ENCODE results near the gene PTCH1.

PTCH1 gene

DNA sequence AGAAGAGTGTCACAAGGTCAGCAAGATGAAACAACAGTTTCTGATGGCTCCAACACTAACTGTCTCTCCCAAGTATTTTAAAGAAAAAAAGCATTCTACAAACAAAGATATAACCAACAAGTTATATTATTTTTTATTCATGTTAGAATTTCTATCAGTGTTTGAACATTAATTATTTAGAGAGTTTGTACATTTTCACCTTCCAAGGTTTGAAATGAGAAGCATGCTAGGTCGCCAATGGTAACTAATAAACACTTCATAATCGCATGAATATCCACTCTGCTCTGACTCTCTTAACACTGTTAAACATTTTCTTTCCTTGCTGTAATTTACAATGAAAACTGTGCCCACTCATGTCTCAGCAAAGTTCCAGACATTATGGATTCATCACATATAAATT, 73.5 kb downstream of the PTCH1 start:
- Histone ChIP-seq H2BK5ac (ENCODE audit: low read depth, low read length, poor library complexity) (no peak overlapping the region), H2AFZ (ENCODE audit: insufficient read depth, low read length, poor library complexity) (no peak overlapping the region)

DNA sequence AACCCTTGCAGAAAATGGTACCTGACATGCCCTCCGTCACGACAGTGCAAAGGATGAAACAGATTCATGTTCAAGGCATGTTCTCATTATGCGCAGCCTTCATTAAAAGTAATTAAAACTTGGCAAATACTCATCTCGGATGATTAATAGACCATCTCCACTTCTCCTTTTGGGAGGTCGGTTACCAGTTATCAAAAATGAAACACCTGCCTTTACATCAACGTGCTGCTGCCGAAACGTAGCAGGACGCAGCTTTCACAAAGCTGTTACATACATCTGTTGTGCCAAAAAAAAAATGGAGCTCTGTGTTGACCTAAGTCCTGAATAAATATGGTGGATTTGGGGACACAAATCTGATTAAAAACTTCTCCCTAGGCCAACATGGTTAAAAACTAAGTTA, 75.7 kb downstream of the PTCH1 start:
- WGBS (ENCODE audit: extremely low coverage, insufficient coverage, insufficient read length) = no CpG with 5 or more reads among the region's 9 CpGs
- Histone ChIP-seq H3K18ac (ENCODE audit: low read length) (no peak overlapping the region), H3K79me2 (ENCODE audit: control insufficient read depth, insufficient read depth, low read length, poor library complexity) (no peaks in the 10 kb centered on the region)

More for the DNA sequence above, 73.5 kb downstream of the PTCH1 start:
- H3K9ac ChIP-seq (ENCODE audit: low read length) = no peak overlapping the region
- no peak overlapping the region for H2BK120ac ChIP-seq (ENCODE audit: insufficient read depth, low read length, poor library complexity)
- H4K12ac ChIP-seq (ENCODE audit: low read depth, low read length) = no peak overlapping the region
- H4K8ac ChIP-seq (ENCODE audit: low read depth, low read length) = no peak overlapping the region
- H3K9me3 ChIP-seq (ENCODE audit: insufficient read depth, low read depth, low read length) = peaks cover 6% of the 10 kb centered on the region
- H3K27me3 ChIP-seq (ENCODE audit: insufficient read depth, low read length) = no peaks in the 10 kb centered on the region
- peaks cover 7% of the 10 kb centered on the region for H3K79me1 ChIP-seq (ENCODE audit: low read length)
- no peaks in the 10 kb centered on the region for H3K79me2 ChIP-seq (ENCODE audit: control insufficient read depth, insufficient read depth, low read length, poor library complexity)
- no peak overlapping the region for H3K23ac ChIP-seq (ENCODE audit: low read length)
- no peak overlapping the region for H3K4me3 ChIP-seq (ENCODE audit: low read depth, low read length)
- H4K91ac ChIP-seq (ENCODE audit: low read depth, low read length) = no peak overlapping the region
- no peak overlapping the region for H3K14ac ChIP-seq (ENCODE audit: low read length)
- peaks cover 9% of the 10 kb centered on the region in 2 experiments for H3K4me1 ChIP-seq (ENCODE audit: control insufficient read depth in 1 of 2, insufficient read depth in 2 of 2, low read length in 2 of 2)
- no peak overlapping the region for H3K27ac ChIP-seq (ENCODE audit: low read depth, low read length)
- no peak overlapping the region for H2BK12ac ChIP-seq (ENCODE audit: low read length)
- no peak overlapping the region for H3K18ac ChIP-seq (ENCODE audit: low read length)
- H2AK5ac ChIP-seq (ENCODE audit: low read length) = no peak overlapping the region
- no peak overlapping the region for H3K4ac ChIP-seq (ENCODE audit: low read depth, low read length)
- peaks cover 38 to 40% of the 10 kb centered on the region in 2 experiments for H3K36me3 ChIP-seq (ENCODE audit: control insufficient read depth in 1 of 2, insufficient read depth in 2 of 2, low read length in 2 of 2)
- WGBS (ENCODE audit: extremely low coverage, insufficient coverage, insufficient read length) = no CpG with 5 or more reads among the region's 2 CpGs
- no peak overlapping the region for H3K4me2 ChIP-seq (ENCODE audit: low read length)
- DNase-seq = no peak

DNA sequence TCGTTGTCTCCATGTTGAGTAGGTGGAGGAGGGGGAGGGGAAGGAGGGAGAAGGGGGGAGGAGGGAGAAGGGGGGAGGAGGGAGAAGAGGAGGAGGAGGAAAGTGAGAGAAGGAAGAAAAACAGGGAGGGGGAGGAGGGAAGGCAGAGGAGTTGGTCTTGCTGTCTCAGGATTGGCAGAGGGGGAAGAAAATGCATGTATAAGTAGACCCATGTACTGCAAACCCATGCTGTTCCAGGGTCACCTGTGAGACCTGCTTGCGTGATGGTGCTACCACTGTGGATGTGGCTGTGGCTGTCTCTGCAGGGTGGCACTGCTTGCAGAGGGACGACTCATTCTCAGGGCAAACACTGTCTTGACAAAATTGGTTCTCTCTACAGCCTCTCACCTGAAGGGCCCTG, 76.3 kb downstream of the PTCH1 start:
- DNase-seq = no peak
- Histone ChIP-seq H3K14ac (ENCODE audit: low read length) (no peak overlapping the region), H3K27me3 (ENCODE audit: insufficient read depth, low read length) (no peaks in the 10 kb centered on the region), H3K9me3 (ENCODE audit: insufficient read depth, low read depth, low read length) (peaks cover 2% of the 10 kb centered on the region), H2BK12ac (ENCODE audit: low read length) (no peak overlapping the region), H4K12ac (ENCODE audit: low read depth, low read length) (no peak overlapping the region), H4K91ac (ENCODE audit: low read depth, low read length) (no peak overlapping the region), H3K36me3 (ENCODE audit: control insufficient read depth in 1 of 2, insufficient read depth in 2 of 2, low read length in 2 of 2) (peaks cover 15 to 17% of the 10 kb centered on the region in 2 experiments), H3K27ac (ENCODE audit: low read depth, low read length) (no peak overlapping the region), H2BK120ac (ENCODE audit: insufficient read depth, low read length, poor library complexity) (no peak overlapping the region), H3K9ac (ENCODE audit: low read length) (no peak overlapping the region), H2AFZ (ENCODE audit: insufficient read depth, low read length, poor library complexity) (no peak overlapping the region), H3K79me1 (ENCODE audit: low read length) (no peaks in the 10 kb centered on the region), H3K23ac (ENCODE audit: low read length) (no peak overlapping the region), H2AK5ac (ENCODE audit: low read length) (no peak overlapping the region), H4K8ac (ENCODE audit: low read depth, low read length) (no peak overlapping the region), H3K4me3 (ENCODE audit: low read depth, low read length) (no peak overlapping the region), H3K4me1 (ENCODE audit: control insufficient read depth in 1 of 2, insufficient read depth in 2 of 2, low read length in 2 of 2) (no peaks in the 10 kb centered on the region), H3K18ac (ENCODE audit: low read length) (no peak overlapping the region), H3K79me2 (ENCODE audit: control insufficient read depth, insufficient read depth, low read length, poor library complexity) (no peaks in the 10 kb centered on the region), H3K4me2 (ENCODE audit: low read length) (no peak overlapping the region), H2BK5ac (ENCODE audit: low read depth, low read length, poor library complexity) (no peak overlapping the region), H3K4ac (ENCODE audit: low read depth, low read length) (no peak overlapping the region)
- no CpG with 5 or more reads among the region's 3 CpGs for WGBS (ENCODE audit: extremely low coverage, insufficient coverage, insufficient read length)

More for the DNA sequence above, 75.7 kb downstream of the PTCH1 start:
- H3K4ac ChIP-seq (ENCODE audit: low read depth, low read length) = no peak overlapping the region
- no peak overlapping the region for H2AFZ ChIP-seq (ENCODE audit: insufficient read depth, low read length, poor library complexity)
- no peak overlapping the region for H3K9ac ChIP-seq (ENCODE audit: low read length)
- H3K4me1 ChIP-seq (ENCODE audit: control insufficient read depth in 1 of 2, insufficient read depth in 2 of 2, low read length in 2 of 2) = no peaks in the 10 kb centered on the region
- no peak overlapping the region for H3K14ac ChIP-seq (ENCODE audit: low read length)
- H2BK12ac ChIP-seq (ENCODE audit: low read length) = no peak overlapping the region
- peaks cover 20 to 21% of the 10 kb centered on the region in 2 experiments for H3K36me3 ChIP-seq (ENCODE audit: control insufficient read depth in 1 of 2, insufficient read depth in 2 of 2, low read length in 2 of 2)
- H2BK120ac ChIP-seq (ENCODE audit: insufficient read depth, low read length, poor library complexity) = no peak overlapping the region
- H2BK5ac ChIP-seq (ENCODE audit: low read depth, low read length, poor library complexity) = no peak overlapping the region
- H4K91ac ChIP-seq (ENCODE audit: low read depth, low read length) = no peak overlapping the region
- no peak overlapping the region for H4K12ac ChIP-seq (ENCODE audit: low read depth, low read length)
- no peak overlapping the region for H2AK5ac ChIP-seq (ENCODE audit: low read length)
- H3K4me3 ChIP-seq (ENCODE audit: low read depth, low read length) = no peak overlapping the region
- H3K4me2 ChIP-seq (ENCODE audit: low read length) = no peak overlapping the region
- H3K27me3 ChIP-seq (ENCODE audit: insufficient read depth, low read length) = no peaks in the 10 kb centered on the region
- no peak overlapping the region for H3K23ac ChIP-seq (ENCODE audit: low read length)
- no peak for DNase-seq
- peaks cover 2% of the 10 kb centered on the region for H3K9me3 ChIP-seq (ENCODE audit: insufficient read depth, low read depth, low read length)
- H4K8ac ChIP-seq (ENCODE audit: low read depth, low read length) = no peak overlapping the region
- no peak overlapping the region for H3K27ac ChIP-seq (ENCODE audit: low read depth, low read length)
- H3K79me1 ChIP-seq (ENCODE audit: low read length) = no peaks in the 10 kb centered on the region

DNA sequence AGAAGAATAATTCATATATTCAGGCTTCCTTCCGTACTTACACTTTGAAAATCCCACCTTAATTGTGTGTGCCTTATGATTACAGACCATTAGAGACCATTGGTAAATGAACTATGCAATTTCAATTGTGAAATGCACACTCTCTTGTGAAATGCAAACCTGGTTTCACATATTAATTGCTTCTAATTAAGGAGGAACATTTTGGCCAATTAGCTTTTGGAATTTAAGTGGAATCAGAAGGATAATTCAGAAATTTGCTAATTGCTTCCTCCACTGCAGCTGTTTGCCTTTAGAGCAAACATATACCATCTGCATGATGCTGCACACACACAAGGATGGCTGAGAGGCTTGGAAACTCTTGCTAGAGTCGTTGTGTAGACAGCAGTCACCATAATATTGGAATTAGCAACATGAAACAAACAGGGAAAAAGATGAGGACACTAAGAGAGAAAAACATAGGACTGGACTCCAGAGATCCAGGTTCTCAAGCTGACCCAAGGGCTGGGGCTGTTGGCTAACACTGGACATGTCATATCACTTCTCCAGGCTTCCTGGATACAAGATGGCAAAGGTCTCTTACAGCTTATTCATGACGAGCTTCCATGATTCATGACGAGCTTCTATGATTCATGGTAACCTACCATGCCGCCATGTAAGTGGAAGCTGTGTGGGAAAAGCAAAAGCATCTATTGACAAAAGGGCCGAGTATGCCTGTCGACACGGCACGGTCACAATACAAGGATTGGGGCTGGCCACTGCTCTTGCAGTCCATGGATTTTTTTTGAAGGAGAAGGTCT, 78.0 kb downstream of the PTCH1 start:
- no peak overlapping the region for H4K91ac ChIP-seq (ENCODE audit: low read depth, low read length)
- no CpG with 5 or more reads among the region's 9 CpGs for WGBS (ENCODE audit: extremely low coverage, insufficient coverage, insufficient read length)
- H2BK120ac ChIP-seq (ENCODE audit: insufficient read depth, low read length, poor library complexity) = no peak overlapping the region
- peaks cover 4% of the 10 kb centered on the region in 2 experiments for H3K36me3 ChIP-seq (ENCODE audit: control insufficient read depth in 1 of 2, insufficient read depth in 2 of 2, low read length in 2 of 2)
- peaks cover 7% of the 10 kb centered on the region for H3K9me3 ChIP-seq (ENCODE audit: insufficient read depth, low read depth, low read length)
- no peak overlapping the region for H3K14ac ChIP-seq (ENCODE audit: low read length)
- DNase-seq = no peak
- H2BK12ac ChIP-seq (ENCODE audit: low read length) = no peak overlapping the region
- H3K27ac ChIP-seq (ENCODE audit: low read depth, low read length) = no peak overlapping the region
- no peak overlapping the region for H4K8ac ChIP-seq (ENCODE audit: low read depth, low read length)
- H3K79me2 ChIP-seq (ENCODE audit: control insufficient read depth, insufficient read depth, low read length, poor library complexity) = no peaks in the 10 kb centered on the region
- H3K23ac ChIP-seq (ENCODE audit: low read length) = no peak overlapping the region
- no peaks in the 10 kb centered on the region for H3K27me3 ChIP-seq (ENCODE audit: insufficient read depth, low read length)
- H3K79me1 ChIP-seq (ENCODE audit: low read length) = no peaks in the 10 kb centered on the region
- H4K12ac ChIP-seq (ENCODE audit: low read depth, low read length) = no peak overlapping the region
- no peak overlapping the region for H2AFZ ChIP-seq (ENCODE audit: insufficient read depth, low read length, poor library complexity)
- H3K9ac ChIP-seq (ENCODE audit: low read length) = no peak overlapping the region
- H3K4me3 ChIP-seq (ENCODE audit: low read depth, low read length) = no peak overlapping the region
- H3K4ac ChIP-seq (ENCODE audit: low read depth, low read length) = no peak overlapping the region
- H3K18ac ChIP-seq (ENCODE audit: low read length) = no peak overlapping the region
- no peak overlapping the region for H2AK5ac ChIP-seq (ENCODE audit: low read length)
- peaks cover 0 to 3% of the 10 kb centered on the region in 2 experiments for H3K4me1 ChIP-seq (ENCODE audit: control insufficient read depth in 1 of 2, insufficient read depth in 2 of 2, low read length in 2 of 2)
- no peak overlapping the region for H3K4me2 ChIP-seq (ENCODE audit: low read length)
- H2BK5ac ChIP-seq (ENCODE audit: low read depth, low read length, poor library complexity) = no peak overlapping the region

All from trophoblast cell (in vitro differentiated cells and primary cell).